Duodenal mucosa (tissue), 2 donors: ENCODE data around the gene MGLL.

Source experiments
- H3K27ac ChIP-seq: one replicate; pipeline ENCODE4 v1.7.0; 2013; ENCODE audit warnings: low read depth, low read length
- H3K27me3 ChIP-seq, 2 donors: one replicate each; pipeline ENCODE4 v1.7.0; 2013; ENCODE audit warnings: low read length in 2 of 2, control low read depth in 1 of 2; ENCODE audit not compliant: insufficient read depth in 2 of 2, control insufficient read depth in 1 of 2
- H3K36me3 ChIP-seq, 2 donors: one replicate each; pipeline ENCODE4 v1.7.0; 2013; ENCODE audit warnings: low read length in 2 of 2, control low read depth in 1 of 2; ENCODE audit not compliant: insufficient read depth in 2 of 2, control insufficient read depth in 1 of 2
- H3K4me1 ChIP-seq, 2 donors: one replicate each; pipeline ENCODE4 v1.7.0; 2013; ENCODE audit warnings: low read length in 2 of 2, control low read depth in 1 of 2; ENCODE audit not compliant: insufficient read depth in 2 of 2, control insufficient read depth in 1 of 2
- H3K4me3 ChIP-seq, 2 donors: one replicate each; pipeline ENCODE4 v1.7.0; 2013; ENCODE audit warnings: low read length in 2 of 2, low read depth in 1 of 2
- H3K9ac ChIP-seq, 2 donors: one replicate each; pipeline ENCODE4 v1.7.0; 2013; ENCODE audit warnings: low read length in 2 of 2, low read depth in 1 of 2
- H3K9me3 ChIP-seq, 2 donors: one replicate each; pipeline ENCODE4 v1.7.0; 2013; ENCODE audit warnings: low read length in 2 of 2, control low read depth in 1 of 2; ENCODE audit not compliant: control insufficient read depth in 1 of 2

MGLL gene

DNA sequence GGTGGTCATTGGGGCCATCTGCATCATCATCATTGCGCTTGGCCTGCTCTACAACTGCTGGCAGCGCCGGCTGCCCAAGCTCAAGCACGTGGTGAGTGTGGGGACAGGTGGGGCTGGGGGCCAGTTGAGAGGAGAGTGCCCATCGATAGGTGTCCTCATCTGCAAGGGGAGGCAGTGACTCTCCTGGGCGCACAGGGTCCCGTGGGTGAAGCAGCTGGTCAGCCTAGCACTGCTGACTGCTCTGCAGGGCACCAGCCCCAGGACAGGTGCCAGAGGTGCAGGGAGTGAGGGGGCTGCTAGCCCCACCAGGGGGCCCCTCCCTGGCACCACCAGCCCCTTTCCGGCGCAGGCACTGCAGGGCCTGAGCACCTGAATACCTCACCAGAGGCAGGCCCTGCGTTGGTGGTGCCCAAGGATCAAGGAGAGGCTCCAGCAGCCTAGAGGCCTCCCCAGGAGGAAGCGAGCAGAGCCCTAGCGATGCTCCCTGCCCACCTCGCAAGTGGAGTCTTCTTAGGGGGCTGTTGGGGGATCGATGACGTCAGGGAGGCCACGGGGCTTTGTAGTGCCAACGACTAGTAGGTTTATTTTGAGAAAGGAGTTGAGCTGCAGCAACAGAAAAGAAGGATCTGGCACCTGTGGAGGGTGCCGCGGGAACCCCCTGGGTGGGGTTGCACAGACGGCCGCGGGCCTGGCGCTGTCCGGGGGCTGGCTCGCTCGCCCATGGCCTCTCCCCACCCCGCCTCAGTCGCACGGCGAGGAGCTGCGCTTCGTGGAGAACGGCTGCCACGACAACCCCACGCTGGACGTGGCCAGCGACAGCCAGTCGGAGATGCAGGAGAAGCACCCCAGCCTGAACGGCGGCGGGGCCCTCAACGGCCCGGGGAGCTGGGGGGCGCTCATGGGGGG is 150.5 kb downstream of the MGLL start:
- Histone ChIP-seq H3K27ac (peak overlapping the region; percentile 56), H3K4me3 (peak overlapping the region; percentile 71 to 75)

DNA sequence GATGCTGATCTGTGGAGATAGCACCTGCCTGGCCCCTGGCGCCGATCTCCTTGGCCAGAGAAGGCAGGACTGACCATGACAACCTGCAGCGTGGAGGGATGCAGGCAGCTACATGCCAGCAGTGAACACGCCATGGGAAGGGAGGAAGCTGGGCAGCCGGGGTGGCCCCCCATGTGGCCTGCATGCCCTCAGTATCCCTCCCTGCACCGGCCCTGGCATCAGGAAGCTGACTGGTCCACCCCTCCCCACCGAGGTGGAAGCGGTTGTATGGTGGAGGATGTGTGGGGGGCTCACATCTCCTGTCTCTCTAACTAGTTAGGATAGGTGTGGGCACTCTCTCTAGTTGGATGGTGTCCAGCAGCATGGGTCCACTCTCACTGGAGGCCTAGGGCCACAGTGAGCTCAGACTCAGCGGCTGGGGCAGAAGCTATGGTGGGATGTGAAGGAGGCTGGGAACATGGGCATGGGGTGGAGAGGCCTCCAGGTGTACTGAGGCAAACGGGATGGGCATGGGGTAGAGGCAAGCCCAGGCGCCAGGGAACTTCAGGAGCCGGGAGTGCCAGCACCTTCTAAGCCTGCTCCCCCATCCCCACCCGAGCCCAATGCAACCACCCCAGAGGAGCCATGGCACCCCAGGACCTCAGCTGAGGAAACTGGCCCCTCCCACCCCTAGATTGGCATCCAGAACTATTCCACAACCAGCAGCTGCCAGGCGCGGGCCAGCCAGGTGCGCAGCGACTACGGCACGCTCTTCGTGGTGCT is 151.4 kb downstream of the MGLL start:
- no peak overlapping the region for H3K9ac ChIP-seq
- H3K27me3 ChIP-seq: no peaks in the 10 kb centered on the region
- H3K4me3 ChIP-seq: no peak overlapping the region
- H3K36me3 ChIP-seq: peaks cover 0 to 1% of the 10 kb centered on the region in 2 donors
- peaks cover 14 to 23% of the 10 kb centered on the region in 2 donors for H3K4me1 ChIP-seq
- H3K9me3 ChIP-seq: no peaks in the 10 kb centered on the region
- H3K27ac ChIP-seq: no peak overlapping the region

More for the DNA sequence above, 150.5 kb downstream of the MGLL start:
- Histone ChIP-seq H3K27me3 (no peaks in the 10 kb centered on the region), H3K9me3 (no peaks in the 10 kb centered on the region), H3K4me1 (peaks cover 14 to 23% of the 10 kb centered on the region in 2 donors), H3K9ac (peak overlapping the region; percentile 79 to 87), H3K36me3 (peaks cover 0 to 5% of the 10 kb centered on the region in 2 donors)

GRCh38 chr3:127670229-127670559 is 152.1 kb downstream of the MGLL start:
- H3K27me3 ChIP-seq: no peaks in the 10 kb centered on the region
- H3K27ac ChIP-seq: no peak overlapping the region
- H3K4me3 ChIP-seq: no peak overlapping the region
- H3K36me3 ChIP-seq: no peaks in the 10 kb centered on the region
- H3K4me1 ChIP-seq: peaks cover 14 to 23% of the 10 kb centered on the region in 2 donors
- no peaks in the 10 kb centered on the region for H3K9me3 ChIP-seq
- no peak overlapping the region for H3K9ac ChIP-seq

DNA sequence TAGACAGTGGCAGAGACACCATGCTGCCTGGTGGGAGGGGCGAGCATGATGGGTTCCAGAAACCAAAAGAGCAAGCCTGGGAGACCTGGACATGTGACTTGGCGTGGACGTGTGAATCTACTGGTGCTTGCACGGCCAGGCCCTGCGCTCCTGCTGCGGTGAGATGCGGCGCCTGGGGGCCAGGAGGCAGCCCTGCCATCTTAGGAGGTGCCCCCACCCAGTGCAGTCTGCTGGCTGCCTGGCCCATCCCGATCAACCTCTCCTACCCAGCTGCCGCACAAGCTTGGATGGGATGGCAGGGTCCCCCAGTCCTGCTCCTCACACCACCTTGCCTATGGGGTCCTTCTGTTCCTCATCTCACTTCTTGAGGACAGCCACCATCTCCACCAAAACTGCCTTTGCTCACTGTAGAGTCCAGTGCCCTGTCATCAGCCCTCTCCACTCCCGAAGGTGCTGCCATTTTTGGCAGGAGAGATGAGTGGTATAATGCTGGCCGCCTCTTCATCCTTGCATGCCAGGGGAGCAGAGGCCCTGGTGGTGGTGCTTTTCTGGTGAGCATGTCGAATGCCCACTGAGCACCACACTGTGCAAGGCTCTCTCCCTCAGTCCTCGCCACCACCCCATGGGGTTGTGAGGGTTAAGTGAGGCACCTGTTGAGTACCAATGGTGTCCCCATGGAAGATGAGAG is 152.6 kb downstream of the MGLL start:
- peaks cover 14 to 23% of the 10 kb centered on the region in 2 donors for H3K4me1 ChIP-seq
- no peak overlapping the region for H3K27ac ChIP-seq
- H3K27me3 ChIP-seq: no peaks in the 10 kb centered on the region
- no peaks in the 10 kb centered on the region for H3K9me3 ChIP-seq
- H3K9ac ChIP-seq: no peak overlapping the region
- no peaks in the 10 kb centered on the region for H3K36me3 ChIP-seq
- no peak overlapping the region for H3K4me3 ChIP-seq

- Histone ChIP-seq H3K36me3 (no peaks in the 10 kb centered on the region), H3K4me3 (no peak overlapping the region), H3K9ac (no peak overlapping the region), H3K4me1 (peaks cover 11 to 16% of the 10 kb centered on the region in 2 donors), H3K27me3 (no peaks in the 10 kb centered on the region), H3K9me3 (no peaks in the 10 kb centered on the region), H3K27ac (no peak overlapping the region)
Measured at GRCh38 chr3:127668906-127669305, 153.4 kb downstream of the MGLL start.

GRCh38 chr3:127667119-127667681 is 155.1 kb downstream of the MGLL start:
- Histone ChIP-seq H3K36me3 (no peaks in the 10 kb centered on the region), H3K27me3 (no peaks in the 10 kb centered on the region), H3K4me3 (no peak overlapping the region), H3K4me1 (peaks cover 6 to 9% of the 10 kb centered on the region in 2 donors), H3K27ac (no peak overlapping the region), H3K9ac (no peak overlapping the region), H3K9me3 (no peaks in the 10 kb centered on the region)

DNA sequence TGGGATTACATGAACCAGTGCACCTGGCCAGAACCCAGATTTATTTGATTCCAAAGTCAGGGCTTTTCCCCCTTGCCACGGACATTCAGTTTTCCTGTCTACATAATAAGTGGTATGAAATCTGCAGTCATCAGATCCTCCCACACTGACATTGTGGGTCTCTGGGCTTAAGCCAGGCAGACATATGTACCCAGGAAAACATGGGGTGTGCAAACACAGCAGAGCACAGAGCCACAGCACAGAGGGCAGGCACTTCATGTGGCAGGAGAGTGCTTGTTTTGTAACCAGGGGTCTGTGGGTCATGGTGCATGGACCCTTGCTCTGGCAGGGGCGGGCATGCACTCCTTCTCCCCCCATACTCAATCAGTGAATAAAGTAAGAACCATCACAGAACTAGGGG is 155.6 kb downstream of the MGLL start:
- no peaks in the 10 kb centered on the region for H3K36me3 ChIP-seq
- H3K9ac ChIP-seq: no peak overlapping the region
- no peaks in the 10 kb centered on the region for H3K27me3 ChIP-seq
- H3K27ac ChIP-seq: no peak overlapping the region
- H3K9me3 ChIP-seq: no peaks in the 10 kb centered on the region
- H3K4me1 ChIP-seq: peaks cover 3 to 4% of the 10 kb centered on the region in 2 donors
- H3K4me3 ChIP-seq: no peak overlapping the region

DNA sequence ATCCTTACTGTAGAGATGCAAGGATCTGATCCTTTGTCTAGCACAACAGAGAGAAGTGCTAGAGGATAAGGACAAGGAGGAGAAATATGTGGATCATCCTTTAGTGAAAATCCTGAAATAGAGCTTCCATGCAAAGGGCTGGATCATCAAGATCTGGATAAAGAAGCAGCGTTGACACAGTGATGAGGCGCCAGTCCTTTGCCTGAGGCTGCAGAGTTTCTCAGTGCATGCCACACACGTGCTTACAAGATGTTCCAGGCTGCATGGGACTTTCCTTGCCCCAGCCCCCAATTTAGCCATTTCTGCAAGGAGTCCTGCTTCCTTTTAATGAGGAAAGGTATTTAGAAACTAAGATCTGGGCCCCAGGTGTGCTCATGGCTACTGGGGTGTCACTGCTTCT is 156.7 kb downstream of the MGLL start:
- Histone ChIP-seq H3K36me3 (no peaks in the 10 kb centered on the region), H3K4me1 (no peaks in the 10 kb centered on the region), H3K9me3 (no peaks in the 10 kb centered on the region), H3K4me3 (no peak overlapping the region), H3K9ac (no peak overlapping the region), H3K27ac (no peak overlapping the region), H3K27me3 (no peaks in the 10 kb centered on the region)

- Histone ChIP-seq H3K27ac (no peak overlapping the region), H3K36me3 (no peaks in the 10 kb centered on the region), H3K9ac (no peak overlapping the region), H3K27me3 (no peaks in the 10 kb centered on the region), H3K9me3 (no peaks in the 10 kb centered on the region), H3K4me3 (no peak overlapping the region), H3K4me1 (no peaks in the 10 kb centered on the region)
Measured at GRCh38 chr3:127665165-127665564, 157.2 kb downstream of the MGLL start.
